K562 (cell line): ENCODE results near the gene TRPV5. TPM values are rescaled to one million over a fixed set of nuclear protein-coding genes. Genes with fewer than 3 reads are reported as not detected.
A peak's percentile ranks its signal among the peaks of the same experiment; 100 is the strongest.

Experiments
- ATAC-seq: fragments of 200-7000 bp; cut with Tn5 transposase; 3 replicates; pipeline ENCODE4 v1.9.1; 2020; ENCODE audit warnings: moderate library complexity
- BruUV-seq: library from RNA; stranded (reverse); fragments of 400-500 nt; replicated peaks from 2 replicates; lab custom pipeline; 2021; lab: Mats Ljungman, UMichigan
- CTCF ChIA-PET: fragments of 300-600 bp; formaldehyde crosslinking; extraction: SDS; loops from one replicate; lab custom pipeline; 2021; ENCODE audit warnings: low intra/inter-chr PET ratio; lab: Yijun Ruan, JAX
- POLR2A ChIA-PET: fragments of 300-600, 350-650 bp; sonication (Branson Sonifier 250); formaldehyde crosslinking; extraction: SDS; loops from one replicate; lab custom pipeline; 2021; ENCODE audit warnings: antibody characterized with exemption, inconsistent platforms; lab: Yijun Ruan, JAX
- DNase-seq, 4 experiments: peaks; one replicate each; pipeline versions ENCODE4 v3.0.0 to v3.0.0-alpha.2; 2011 to 2018; ENCODE audit warnings: low spot score in 3 of 4, mixed read lengths in 3 of 4; ENCODE audit errors: extremely low read depth in 1 of 4
- FAIRE-seq: peaks from 2 replicates; lab custom pipeline; 2011; peaks lifted over from hg19 to GRCh38; lab: Jason Lieb, UNC
- H2AFZ ChIP-seq: 2 replicates; pipeline ENCODE4 v1.6.0; 2011; ENCODE audit warnings: low read depth, low read length, control low read depth, inconsistent platforms
- H3K27ac ChIP-seq: fragments of 200-600 bp; 3 replicates; pipeline ENCODE4 v1.8.0; 2011; ENCODE audit warnings: low read depth, mild to moderate bottlenecking, control low read depth, inconsistent platforms, low read length, moderate library complexity, mixed read lengths; ENCODE audit errors: extremely low read depth
- H3K27me3 ChIP-seq, 2 experiments: fragments of 300-600 bp in 1 of 2; 2 replicates in 1 of 2; 3 replicates in 1 of 2; pipeline versions ENCODE4 v1.6.0 to v1.8.0; 2011; ENCODE audit warnings: inconsistent platforms in 2 of 2, low read length in 2 of 2, mild to moderate bottlenecking in 1 of 2, mixed read lengths in 1 of 2, moderate library complexity in 1 of 2; ENCODE audit not compliant: control insufficient read depth in 2 of 2, insufficient read depth in 2 of 2
- H3K36me3 ChIP-seq: fragments of 300-600 bp; 3 replicates; pipeline ENCODE4 v1.8.0; 2011; ENCODE audit warnings: mild to moderate bottlenecking, low read length, inconsistent platforms; ENCODE audit not compliant: control insufficient read depth, insufficient read depth
- H3K4me1 ChIP-seq, 2 experiments: fragments of 200-600 bp in 1 of 2; replicated peaks in 1 of 2; 2 replicates in 1 of 2; 3 replicates in 1 of 2; pipeline versions ENCODE4 v1.5.1 to v1.8.0; 2011; ENCODE audit warnings: inconsistent platforms in 2 of 2, low read length in 2 of 2, mild to moderate bottlenecking in 1 of 2, mixed read lengths in 1 of 2, moderate library complexity in 1 of 2; ENCODE audit not compliant: control insufficient read depth in 2 of 2, insufficient read depth in 2 of 2
- H3K4me2 ChIP-seq: 2 replicates; pipeline ENCODE4 v1.6.1; 2011; ENCODE audit warnings: low read length, control low read depth, inconsistent platforms, mixed read lengths; ENCODE audit not compliant: insufficient read depth
- H3K4me3 ChIP-seq: fragments of 200-600 bp; sonication (generic), shearing (Covaris generic); 2 replicates; pipeline ENCODE4 v1.5.1; 2016; ENCODE audit warnings: control low read depth, inconsistent platforms
- H3K79me2 ChIP-seq: fragments of 200-600 bp; 3 replicates; pipeline ENCODE4 v1.8.0; 2011; ENCODE audit warnings: low read length, inconsistent platforms; ENCODE audit not compliant: control insufficient read depth, insufficient read depth
- H3K9ac ChIP-seq, 2 experiments: 2 replicates each; pipeline versions ENCODE4 v1.6.0 to v1.6.1; 2011; ENCODE audit warnings: low read depth in 2 of 2, low read length in 2 of 2, control low read depth in 1 of 2, inconsistent platforms in 1 of 2, mild to moderate bottlenecking in 1 of 2, mixed read lengths in 1 of 2; ENCODE audit not compliant: insufficient read depth in 1 of 2
- H3K9me1 ChIP-seq: one replicate; pipeline ENCODE4 v1.6.0; 2011; ENCODE audit warnings: inconsistent platforms, mild to moderate bottlenecking, low read length, moderate library complexity; ENCODE audit not compliant: control insufficient read depth, insufficient read depth
- H3K9me3 ChIP-seq: replicated peaks from 2 replicates; pipeline ENCODE4 v1.5.1; 2011; ENCODE audit warnings: low read depth, low read length, inconsistent platforms; ENCODE audit not compliant: control insufficient read depth, insufficient read depth
- H4K20me1 ChIP-seq: replicated peaks from 2 replicates; pipeline ENCODE4 v1.6.1; 2011; ENCODE audit warnings: low read length, inconsistent platforms, mixed read lengths; ENCODE audit not compliant: control insufficient read depth, insufficient read depth
- REST ChIP-seq, 2 experiments: fragments of 450-650 bp; formaldehyde crosslinking in 1 of 2; IDR thresholded peaks; 2 replicates each; pipeline versions ENCODE4 v1.4.0 to v1.6.1; 2014 to 2020; ENCODE audit warnings: mild to moderate bottlenecking in 2 of 2, borderline replicate concordance in 1 of 2, low read depth in 1 of 2
- SMARCB1 ChIP-seq: IDR thresholded peaks from 2 replicates; pipeline ENCODE4 v1.6.1; 2011; ENCODE audit warnings: improper control_type of control experiment, low read depth; ENCODE audit not compliant: insufficient read length
- TRIM25 ChIP-seq: fragments of 450-650 bp; IDR thresholded peaks from 2 replicates; pipeline ENCODE4 v1.7.0; 2016; ENCODE audit warnings: borderline replicate concordance
- ZBTB11 ChIP-seq, 3 experiments: fragments of 200-800 bp in 1 of 3; fragments of 250-450 bp in 1 of 3; fragments of 450-650 bp in 1 of 3; sonication (Bioruptor Pico) in 1 of 3; sonication (Bioruptor generic) in 1 of 3; formaldehyde crosslinking in 1 of 3; IDR thresholded peaks; 2 replicates each; pipeline versions ENCODE4 v1.6.1 to v1.8.0; 2016 to 2022; ENCODE audit warnings: mild to moderate bottlenecking in 2 of 3, missing genetic modification characterization in 2 of 3, missing compliant biosample characterization in 1 of 3, moderate library complexity in 1 of 3
- WGBS: fragments of 100-300 bp; shearing (Covaris generic); methylation state at CpG from one replicate; pipeline ENCODE4 v1.1.6; 2016; ENCODE audit warnings: low coverage, mixed read lengths; ENCODE audit not compliant: insufficient coverage; ENCODE audit errors: missing lambda C conversion rate; 5-methylcytosine and 5-hydroxymethylcytosine counted together
- in situ Hi-C: fragments of 300-500 bp; cut with MboI; formaldehyde crosslinking; loops from 4 replicates; pipeline ENCODE4 v1.15.0; 2018; ENCODE audit warnings: inconsistent platforms, mixed read lengths
- intact Hi-C: fragments of 100-400 bp; cut with micrococcal nuclease; formaldehyde crosslinking; loops from 2 replicates; pipeline ENCODE4 v1.14.2; 2022
- polyA plus RNA-seq, 8 experiments: library from polyadenylated mRNA; depleted of rRNA in 4 of 8; stranded (reverse) in 5 of 8; unstranded in 3 of 8; fragments of >200 nt; fragmentation: Nextera tagmentation in 2 of 8; fragmentation: Illumina TruSeq in 1 of 8; extraction: Ambion mirVana in 2 of 8; extraction: Trizol in 1 of 8; gene quantifications; 2 replicates each; pipeline versions ENCODE4 v1.2.1 to v1.2.3, GENCODE V29; 2011 to 2014; ENCODE audit warnings: inconsistent platforms in 1 of 8, missing spikeins in 1 of 8
- total RNA-seq, 7 experiments: library from RNA; depleted of rRNA in 6 of 7; stranded (reverse); fragments of >200 nt in 6 of 7; fragmentation: Illumina TruSeq in 2 of 7; extraction: Trizol in 2 of 7; gene quantifications; 2 replicates each; pipeline versions ENCODE4 v1.2.1 to v1.2.3, GENCODE V29; 2011 to 2021; ENCODE audit warnings: low replicate concordance in 1 of 7

The TRPV5 gene
- total and polyA plus RNA-seq, 9 of the 15 experiments (the other 6 are each of a cell fraction or from before 2014, with no cell fraction given): not detected

- BruUV-seq: no TSS peak
- Histone ChIP-seq H3K27me3 (peaks cover 12 to 72% of the 10 kb centered on the region in 2 experiments), H3K9ac (no peak overlapping the region), H3K4me1 (peaks cover 0 to 10% of the 10 kb centered on the region in 2 experiments; a peak in 1 of 5 replicates), H3K79me2 (no peaks in the 10 kb centered on the region), H3K9me3 (no peaks in the 10 kb centered on the region), H2AFZ (no peak overlapping the region), H3K27ac (no peak overlapping the region), H3K36me3 (no peaks in the 10 kb centered on the region), H4K20me1 (0 out of 2 replicates have a peak, but pooled peaks cover 4% of the 10 kb centered on the region), H3K4me3 (no peak overlapping the region), H3K4me2 (no peak overlapping the region), H3K9me1 (no peaks in the 10 kb centered on the region)
- in situ Hi-C loops: no loop called here
- ChIA-PET POLR2A (interaction anchor here (0.7 to 1.0 kb wide), 5 partner anchors 10 to 501 kb away, joined by 3 to 4 read pairs (median 3); no protein-coding TSS in a partner anchor), CTCF (interaction anchor here (0.6 to 4.6 kb wide), 3 partner anchors 129 to 342 kb away, joined by 3 to 31 read pairs (median 6); no protein-coding TSS in a partner anchor)
- 22% methylated on average over 11 of the region's 11 CpGs for WGBS
- FAIRE-seq: peak; percentile 88
- intact Hi-C loops: loop anchor here (1.0 to 2.0 kb wide), 2 partner anchors 87 to 129 kb away; no protein-coding TSS in a partner anchor
- ATAC-seq: peak; percentile 92
- peak; percentile 72 to 93 (median 88) for DNase-seq
- TF ChIP-seq SMARCB1: no peak
- TF ChIP-seq REST (IDR thresholded peaks at IDR 0.05; ENCODE audit: borderline replicate concordance): peak; percentile 64
- no peak for TF ChIP-seq REST (CRISPR knock-in tag; IDR thresholded peaks at IDR 0.05; ENCODE audit: low read depth)
- TF ChIP-seq ZBTB11 (CRISPR knock-in tag; IDR thresholded peaks at IDR 0.05): no peak
- no peak for TF ChIP-seq TRIM25
These were observed 60.2 kb downstream of the TRPV5 start for GRCh38 chr7:142873281-142873784.
